Measurements from ENCODE around the gene SEMA3A. TPM values are rescaled to one million over a fixed set of nuclear protein-coding genes. Genes with fewer than 3 reads are reported as not detected.
"Not testable (repeated sequence)": the region's sequence is repeated elsewhere in the genome, so short reads cannot be mapped to it uniquely, and the experiment has no call there.

The SEMA3A gene
- total RNA-seq: 42.7 TPM
- polyA plus RNA-seq (ENCODE audit: insufficient read depth in 1 of 8, insufficient read length in 8 of 8, low replicate concordance in 1 of 8): 10 to 100 TPM; 15.6 to 39.8 (median 27.2) TPM
- long read RNA-seq, donor 1, full-length matches to known transcripts: 1 of 6 reads
- long read RNA-seq, donor 1, partial matches to known transcripts: 5 of 6 reads
- long read RNA-seq, donor 1, other reads (novel, unspliced or antisense): 0 of 6 reads
- long read RNA-seq, donor 2: 0 reads
- long read RNA-seq, donor 3, full-length matches to known transcripts: 2 of 20 reads
- long read RNA-seq, donor 3, partial matches to known transcripts: 18 of 20 reads
- long read RNA-seq, donor 3, other reads (novel, unspliced or antisense): 0 of 20 reads
- long read RNA-seq, donor 4, full-length matches to known transcripts: 2 of 2 reads
- long read RNA-seq, donor 4, partial matches to known transcripts: 0 of 2 reads
- long read RNA-seq, donor 4, other reads (novel, unspliced or antisense): 0 of 2 reads
- long read RNA-seq, donor 5, full-length matches to known transcripts: 7 of 28 reads
- long read RNA-seq, donor 5, partial matches to known transcripts: 21 of 28 reads
- long read RNA-seq, donor 5, other reads (novel, unspliced or antisense): 0 of 28 reads
- long read RNA-seq, donor 6, full-length matches to known transcripts: 7 of 7 reads
- long read RNA-seq, donor 6, partial matches to known transcripts: 0 of 7 reads
- long read RNA-seq, donor 6, other reads (novel, unspliced or antisense): 0 of 7 reads
- long read RNA-seq, donor 7, full-length matches to known transcripts: 1 of 9 reads
- long read RNA-seq, donor 7, partial matches to known transcripts: 8 of 9 reads
- long read RNA-seq, donor 7, other reads (novel, unspliced or antisense): 0 of 9 reads
- long read RNA-seq, donor 8, full-length matches to known transcripts: 1 of 1 reads
- long read RNA-seq, donor 8, partial matches to known transcripts: 0 of 1 reads
- long read RNA-seq, donor 8, other reads (novel, unspliced or antisense): 0 of 1 reads
- long read RNA-seq, donor 9, full-length matches to known transcripts: 3 of 9 reads
- long read RNA-seq, donor 9, partial matches to known transcripts: 6 of 9 reads
- long read RNA-seq, donor 9, other reads (novel, unspliced or antisense): 0 of 9 reads
- long read RNA-seq, donor 10, full-length matches to known transcripts: 2 of 2 reads
- long read RNA-seq, donor 10, partial matches to known transcripts: 0 of 2 reads
- long read RNA-seq, donor 10, other reads (novel, unspliced or antisense): 0 of 2 reads
- long read RNA-seq, donor 11, full-length matches to known transcripts: 1 of 1 reads
- long read RNA-seq, donor 11, partial matches to known transcripts: 0 of 1 reads
- long read RNA-seq, donor 11, other reads (novel, unspliced or antisense): 0 of 1 reads

DNA sequence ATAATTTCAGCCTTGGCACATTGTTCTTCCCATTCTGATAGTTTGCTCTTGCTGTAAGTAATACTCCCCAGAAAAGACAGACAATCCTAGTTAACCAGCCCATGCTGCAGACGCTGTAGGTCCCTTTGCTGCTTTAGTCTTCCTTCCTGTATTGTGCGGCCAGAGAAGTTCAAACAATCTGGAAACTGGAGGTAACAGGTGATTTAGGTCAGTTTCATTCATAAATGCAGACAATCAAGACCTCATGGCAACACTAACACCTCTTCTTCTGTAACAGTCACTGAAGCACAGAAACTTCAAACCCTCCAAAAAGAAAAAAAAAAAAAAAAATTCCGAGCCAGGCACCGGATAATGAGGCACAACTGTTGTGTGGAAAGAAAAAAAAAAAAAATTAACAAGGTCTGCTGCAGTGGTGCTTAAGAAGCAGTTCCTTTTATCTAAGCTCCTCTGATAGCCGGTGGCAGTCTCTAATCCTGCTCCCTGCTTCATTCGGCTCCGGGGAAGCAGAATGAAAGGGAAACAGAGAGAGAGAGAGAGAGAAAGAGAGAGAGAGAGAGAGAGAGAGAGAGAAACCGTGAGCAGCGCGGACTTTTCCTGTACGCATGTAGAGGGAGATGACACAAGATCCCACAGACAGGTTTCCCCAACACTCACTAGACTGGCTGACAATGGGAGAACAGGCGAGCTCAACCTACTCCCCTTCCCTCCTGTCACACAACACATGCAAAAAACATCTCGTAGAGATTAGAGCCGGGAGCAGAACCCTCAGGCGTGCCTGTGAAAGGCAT lies at the start of gene SEMA3A:
Gene SEMA3A (minus strand): TSS at position 306 of the 788 bp plus-strand sequence. CDS start 203 bp downstream, at position 103.
- no peaks in the 10 kb centered on the region for H3K4me1 ChIP-seq (ENCODE audit: control insufficient read depth, insufficient read depth, low read length)
- H3K27me3 ChIP-seq (ENCODE audit: control insufficient read depth, insufficient read depth, low read length): no peaks in the 10 kb centered on the region
- 0% methylated on average over 3 of the region's 15 CpGs for WGBS (ENCODE audit: insufficient coverage)
- no peaks in the 10 kb centered on the region for H3K9me3 ChIP-seq (replicated peaks; ENCODE audit: control insufficient read depth, low read depth, low read length)
- DNase-seq: peak; percentile 92
- H3K4me3 ChIP-seq (ENCODE audit: low read length): peak within 1 kb of the TSS; percentile 58
- H3K36me3 ChIP-seq (ENCODE audit: control insufficient read depth, insufficient read depth, low read length): no peaks in the 10 kb centered on the region
- peak within 1 kb of the TSS; percentile 79 for H3K27ac ChIP-seq (ENCODE audit: low read length)

DNA sequence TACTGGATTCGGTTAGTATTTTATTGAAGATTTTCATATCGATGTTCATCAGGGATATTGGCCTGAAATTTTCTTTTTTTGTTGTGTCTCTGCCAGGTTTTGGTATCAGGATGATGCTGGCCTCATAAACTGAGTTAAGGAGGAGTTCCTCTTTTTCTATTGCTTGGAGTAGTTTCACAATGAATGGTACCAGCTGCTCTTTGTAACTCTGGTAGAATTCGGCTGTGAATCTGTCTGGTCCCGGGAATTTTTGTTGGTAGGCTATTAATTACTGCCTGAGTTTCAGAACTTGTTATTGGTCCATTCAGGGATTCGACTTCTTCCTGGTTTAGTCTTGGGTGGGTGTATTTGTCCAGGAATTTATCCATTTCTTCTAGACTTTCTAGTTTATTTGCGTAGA lies 48.4 kb upstream of the SEMA3A start:
- not testable (repeated sequence) for H3K36me3 ChIP-seq (ENCODE audit: control insufficient read depth, insufficient read depth, low read length); H3K27ac ChIP-seq (ENCODE audit: low read length); DNase-seq; H3K27me3 ChIP-seq (ENCODE audit: control insufficient read depth, insufficient read depth, low read length); H3K4me1 ChIP-seq (ENCODE audit: control insufficient read depth, insufficient read depth, low read length); H3K4me3 ChIP-seq (ENCODE audit: low read length)
- 94% methylated on average over 2 of the region's 6 CpGs for WGBS (ENCODE audit: insufficient coverage)
- peaks cover 12% of the 10 kb centered on the region for H3K9me3 ChIP-seq (replicated peaks; ENCODE audit: control insufficient read depth, low read depth, low read length)

DNA sequence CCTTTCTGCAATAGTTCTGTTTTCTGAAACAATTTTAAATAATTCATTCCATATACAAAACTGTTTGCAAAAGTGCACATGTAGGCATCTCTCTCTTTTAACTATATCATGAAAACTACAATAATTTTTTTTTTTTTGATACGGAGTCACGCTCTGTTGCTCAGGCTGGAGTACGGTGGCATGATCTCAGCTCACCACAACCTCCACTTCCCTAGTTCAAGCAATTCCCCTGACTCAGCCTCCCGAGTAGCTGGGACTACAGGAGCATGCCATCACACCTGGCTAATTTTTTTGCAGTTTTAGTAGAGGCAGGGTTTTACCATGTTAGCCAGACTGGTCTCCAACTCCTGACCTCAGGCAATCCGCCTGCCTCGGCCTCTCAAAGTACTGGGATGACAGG lies 44.0 kb upstream of the SEMA3A start:
- Histone ChIP-seq H3K36me3 (ENCODE audit: control insufficient read depth, insufficient read depth, low read length) (no peaks in the 10 kb centered on the region), H3K27me3 (ENCODE audit: control insufficient read depth, insufficient read depth, low read length) (no peaks in the 10 kb centered on the region), H3K9me3 (replicated peaks; ENCODE audit: control insufficient read depth, low read depth, low read length) (no peaks in the 10 kb centered on the region), H3K4me1 (ENCODE audit: control insufficient read depth, insufficient read depth, low read length) (no peaks in the 10 kb centered on the region), H3K27ac (ENCODE audit: low read length) (no peak overlapping the region), H3K4me3 (ENCODE audit: low read length) (no peak overlapping the region)
- WGBS (ENCODE audit: insufficient coverage): 80% methylated on average over 1 of the region's 6 CpGs
- no peak for DNase-seq

DNA sequence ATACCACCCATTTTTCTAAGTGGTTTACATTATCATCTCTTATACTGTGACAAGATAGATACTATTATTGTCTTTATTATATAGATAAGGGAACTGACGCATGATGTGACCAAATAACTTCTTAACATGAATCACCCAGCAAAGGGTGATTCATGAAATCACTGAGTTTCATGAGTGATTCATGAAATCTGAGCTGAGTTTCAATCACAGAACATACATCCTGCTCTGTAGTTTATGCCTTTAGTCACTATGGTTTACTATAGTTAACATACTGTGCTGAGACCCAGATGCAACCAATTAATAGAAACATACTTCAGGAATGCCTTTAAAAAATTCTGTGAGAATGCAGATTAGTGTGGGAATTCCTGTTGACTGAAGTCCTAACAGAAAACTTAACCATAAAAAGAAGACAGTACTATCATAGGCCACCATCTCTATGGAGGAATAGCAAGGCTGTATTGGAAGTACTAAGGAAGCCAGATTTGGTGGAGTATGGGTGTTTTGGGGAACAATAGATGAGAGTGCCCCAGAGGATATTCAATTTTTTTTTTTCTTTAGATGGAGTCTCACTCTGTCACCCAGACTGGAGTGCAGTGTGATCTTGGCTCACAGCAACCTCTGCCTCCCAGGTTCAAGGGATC lies 43.1 kb upstream of the SEMA3A start:
- DNase-seq: no peak
- no peaks in the 10 kb centered on the region for H3K36me3 ChIP-seq (ENCODE audit: control insufficient read depth, insufficient read depth, low read length)
- H3K27me3 ChIP-seq (ENCODE audit: control insufficient read depth, insufficient read depth, low read length): no peaks in the 10 kb centered on the region
- no CpG with 5 or more reads among the region's 1 CpG for WGBS (ENCODE audit: insufficient coverage)
- H3K27ac ChIP-seq (ENCODE audit: low read length): no peak overlapping the region
- no peaks in the 10 kb centered on the region for H3K9me3 ChIP-seq (replicated peaks; ENCODE audit: control insufficient read depth, low read depth, low read length)
- no peak overlapping the region for H3K4me3 ChIP-seq (ENCODE audit: low read length)
- H3K4me1 ChIP-seq (ENCODE audit: control insufficient read depth, insufficient read depth, low read length): no peaks in the 10 kb centered on the region

DNA sequence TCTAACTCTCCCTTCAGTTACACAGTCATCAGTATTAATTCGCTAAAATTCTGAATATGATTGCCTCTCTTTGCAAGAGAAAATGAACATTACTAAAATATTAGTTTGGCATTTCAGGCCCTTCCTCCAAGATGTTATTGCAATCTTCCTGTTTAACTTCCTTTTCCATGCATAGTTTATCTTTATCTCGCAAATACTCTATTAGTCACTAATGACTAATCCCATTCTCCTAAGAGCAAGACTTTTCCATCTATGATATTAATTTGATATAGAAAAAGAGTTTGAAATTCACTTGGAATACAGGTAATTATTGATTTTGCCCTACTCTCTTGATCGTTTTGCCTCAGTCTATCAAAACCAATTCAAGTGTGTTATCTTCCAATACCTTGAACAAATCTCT lies 41.8 kb upstream of the SEMA3A start:
- H3K4me3 ChIP-seq (ENCODE audit: low read length): no peak overlapping the region
- H3K36me3 ChIP-seq (ENCODE audit: control insufficient read depth, insufficient read depth, low read length): no peaks in the 10 kb centered on the region
- no peak overlapping the region for H3K27ac ChIP-seq (ENCODE audit: low read length)
- no peaks in the 10 kb centered on the region for H3K27me3 ChIP-seq (ENCODE audit: control insufficient read depth, insufficient read depth, low read length)
- no peak for DNase-seq
- H3K4me1 ChIP-seq (ENCODE audit: control insufficient read depth, insufficient read depth, low read length): no peaks in the 10 kb centered on the region
- H3K9me3 ChIP-seq (replicated peaks; ENCODE audit: control insufficient read depth, low read depth, low read length): no peaks in the 10 kb centered on the region
- WGBS (ENCODE audit: insufficient coverage): no CpG with 5 or more reads among the region's 3 CpGs

DNA sequence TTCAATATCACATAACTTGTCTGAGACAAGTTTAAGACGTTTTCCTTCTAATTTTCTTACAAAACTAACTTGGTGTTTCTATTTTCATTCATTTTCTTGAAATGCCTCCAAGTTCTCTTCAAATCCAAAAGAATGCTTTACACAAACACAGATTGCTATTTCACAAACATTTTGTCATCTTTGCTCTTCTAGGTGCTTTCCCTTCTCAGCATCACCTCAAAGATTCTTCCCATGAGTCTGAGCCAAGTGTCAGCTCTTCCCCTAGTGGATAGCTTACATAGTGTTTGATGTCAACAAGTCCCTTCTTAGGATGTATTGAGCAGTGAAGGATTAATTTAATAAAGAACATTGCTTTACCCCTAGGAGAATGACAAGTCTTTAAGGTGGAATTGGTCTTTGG lies 38.1 kb upstream of the SEMA3A start:
- Histone ChIP-seq H3K9me3 (replicated peaks; ENCODE audit: control insufficient read depth, low read depth, low read length) (no peaks in the 10 kb centered on the region), H3K4me3 (ENCODE audit: low read length) (no peak overlapping the region), H3K4me1 (ENCODE audit: control insufficient read depth, insufficient read depth, low read length) (no peaks in the 10 kb centered on the region), H3K36me3 (ENCODE audit: control insufficient read depth, insufficient read depth, low read length) (no peaks in the 10 kb centered on the region), H3K27ac (ENCODE audit: low read length) (no peak overlapping the region), H3K27me3 (ENCODE audit: control insufficient read depth, insufficient read depth, low read length) (no peaks in the 10 kb centered on the region)
- peak; percentile 18 for DNase-seq
- 20% methylated on average over 1 of the region's 1 CpG for WGBS (ENCODE audit: insufficient coverage)

DNA sequence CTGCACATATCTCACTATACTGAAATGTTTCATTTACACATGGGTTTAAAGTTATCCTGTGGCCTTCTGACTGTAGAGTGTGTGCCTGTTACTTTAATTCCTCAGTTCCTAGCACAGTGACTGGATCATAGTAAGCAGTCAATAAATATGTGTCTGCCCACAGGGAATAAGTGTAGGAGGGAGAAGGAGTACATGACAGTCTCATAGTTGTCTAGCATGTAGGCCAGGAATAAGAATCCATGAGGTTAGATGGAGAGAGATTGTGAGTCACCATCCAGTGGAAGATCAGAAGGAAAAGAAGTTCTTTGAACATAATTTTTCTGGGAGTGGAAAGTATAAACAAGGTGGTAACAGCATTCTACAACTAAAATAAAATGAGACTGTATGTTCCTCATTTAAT lies 36.6 kb upstream of the SEMA3A start:
- Histone ChIP-seq H3K9me3 (replicated peaks; ENCODE audit: control insufficient read depth, low read depth, low read length) (no peaks in the 10 kb centered on the region), H3K27ac (ENCODE audit: low read length) (no peak overlapping the region)
- DNase-seq: no peak

DNA sequence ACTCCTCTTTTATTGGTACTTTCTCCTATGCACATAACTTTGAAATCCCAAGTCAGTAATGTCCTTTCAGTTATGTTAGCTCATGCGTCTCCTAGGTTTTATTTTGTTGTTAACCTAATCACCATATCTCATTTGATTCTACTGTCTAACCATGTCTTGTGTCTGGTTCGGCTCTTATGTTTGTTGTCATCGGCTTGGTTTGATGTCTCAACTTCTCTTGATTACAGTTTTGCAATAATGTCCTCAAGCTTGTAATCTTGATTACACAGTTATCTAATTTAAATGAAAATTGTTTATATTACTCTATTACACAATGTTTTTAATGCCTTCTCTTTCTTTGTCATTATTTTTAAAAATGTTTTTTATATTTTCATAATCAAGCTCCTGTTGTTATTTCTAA lies 35.9 kb upstream of the SEMA3A start:
- Histone ChIP-seq H3K36me3 (ENCODE audit: control insufficient read depth, insufficient read depth, low read length) (no peaks in the 10 kb centered on the region), H3K4me1 (ENCODE audit: control insufficient read depth, insufficient read depth, low read length) (no peaks in the 10 kb centered on the region), H3K4me3 (ENCODE audit: low read length) (no peak overlapping the region), H3K27me3 (ENCODE audit: control insufficient read depth, insufficient read depth, low read length) (no peaks in the 10 kb centered on the region), H3K27ac (ENCODE audit: low read length) (no peak overlapping the region), H3K9me3 (replicated peaks; ENCODE audit: control insufficient read depth, low read depth, low read length) (no peaks in the 10 kb centered on the region)
- WGBS (ENCODE audit: insufficient coverage): no CpG with 5 or more reads among the region's 3 CpGs
- DNase-seq: no peak

More for the DNA sequence above, 36.6 kb upstream of the SEMA3A start:
- Histone ChIP-seq H3K36me3 (ENCODE audit: control insufficient read depth, insufficient read depth, low read length) (no peaks in the 10 kb centered on the region), H3K4me3 (ENCODE audit: low read length) (no peak overlapping the region), H3K4me1 (ENCODE audit: control insufficient read depth, insufficient read depth, low read length) (no peaks in the 10 kb centered on the region), H3K27me3 (ENCODE audit: control insufficient read depth, insufficient read depth, low read length) (no peaks in the 10 kb centered on the region)

DNA sequence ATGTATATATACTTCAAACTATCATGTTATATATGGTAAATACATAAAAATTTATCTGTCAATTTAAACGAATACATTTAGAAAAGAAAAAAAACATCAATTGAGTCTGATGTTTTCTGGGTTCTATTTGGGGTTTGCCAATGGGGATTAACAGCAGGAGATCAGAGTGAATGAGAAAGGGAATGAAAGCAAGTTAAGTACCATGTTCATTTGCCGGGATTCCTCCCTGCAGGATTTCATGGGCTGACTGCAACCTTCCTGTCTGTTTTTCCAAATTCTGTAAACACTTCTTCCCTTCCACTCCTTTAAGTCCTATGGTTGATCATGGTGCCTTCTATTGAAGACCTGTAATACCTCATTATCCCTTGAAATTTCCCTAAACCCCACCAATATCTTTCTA lies 33.9 kb upstream of the SEMA3A start:
- Histone ChIP-seq H3K27me3 (ENCODE audit: control insufficient read depth, insufficient read depth, low read length) (no peaks in the 10 kb centered on the region), H3K4me3 (ENCODE audit: low read length) (no peak overlapping the region), H3K9me3 (replicated peaks; ENCODE audit: control insufficient read depth, low read depth, low read length) (no peaks in the 10 kb centered on the region), H3K36me3 (ENCODE audit: control insufficient read depth, insufficient read depth, low read length) (no peaks in the 10 kb centered on the region), H3K4me1 (ENCODE audit: control insufficient read depth, insufficient read depth, low read length) (no peaks in the 10 kb centered on the region), H3K27ac (ENCODE audit: low read length) (no peak overlapping the region)
- WGBS (ENCODE audit: insufficient coverage): no CpG with 5 or more reads among the region's 2 CpGs
- no peak for DNase-seq

Measured in muscle of leg (tissue), 16 donors.